GM21576 (cell line): ENCODE results near the gene NFX1.

ENCODE experiments used
- ATAC-seq: cut with Tn5 transposase; IDR thresholded peaks from one replicate; pipeline ENCODE4 v1.9.1; 2021; ENCODE audit warnings: mild to moderate bottlenecking, moderate library complexity; ENCODE audit not compliant: unreplicated experiment

Gene NFX1

GRCh38 chr9:33415501-33416038 is 125.3 kb downstream of the NFX1 start:
- peak; percentile 60 for ATAC-seq

DNA sequence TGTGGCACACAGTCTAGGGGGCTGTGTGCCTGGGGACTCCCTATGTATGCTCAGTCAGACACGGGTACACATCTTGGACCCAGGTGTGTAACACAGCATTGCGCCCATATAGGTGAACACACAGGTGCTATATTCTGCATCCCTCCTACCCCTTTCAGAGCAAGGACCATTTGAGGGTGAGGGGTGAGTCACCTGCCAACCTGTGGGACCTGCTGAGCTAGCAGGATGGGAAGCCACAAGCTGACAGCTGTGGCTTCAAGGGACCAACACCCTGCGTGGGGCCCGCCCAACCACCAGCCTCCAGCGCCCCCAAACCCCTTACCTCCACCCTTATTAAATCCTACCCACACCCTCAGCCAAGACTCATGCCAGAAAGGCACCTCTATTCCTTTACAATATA is 126.7 kb downstream of the NFX1 start:
- ATAC-seq = no peak

DNA sequence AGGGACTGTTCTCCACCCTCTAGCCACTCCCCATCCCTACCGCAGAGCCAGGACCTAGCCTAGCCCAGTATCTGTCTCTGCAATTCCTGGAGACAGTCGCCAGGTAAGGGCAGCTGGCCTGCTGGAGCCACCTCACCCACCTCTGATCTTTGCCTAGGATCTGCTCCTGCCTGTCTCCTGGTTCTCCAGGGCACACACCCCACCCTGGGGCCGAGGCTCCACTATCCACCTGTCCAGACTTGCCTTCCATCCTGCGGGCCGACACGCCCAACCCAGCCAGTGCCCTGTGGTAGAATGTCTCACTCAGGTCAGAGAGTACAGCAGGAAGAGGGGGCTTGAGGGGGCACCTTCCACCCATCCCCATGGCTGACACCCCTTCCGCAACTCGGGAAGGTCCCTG is 127.8 kb downstream of the NFX1 start:
- no peak for ATAC-seq

DNA sequence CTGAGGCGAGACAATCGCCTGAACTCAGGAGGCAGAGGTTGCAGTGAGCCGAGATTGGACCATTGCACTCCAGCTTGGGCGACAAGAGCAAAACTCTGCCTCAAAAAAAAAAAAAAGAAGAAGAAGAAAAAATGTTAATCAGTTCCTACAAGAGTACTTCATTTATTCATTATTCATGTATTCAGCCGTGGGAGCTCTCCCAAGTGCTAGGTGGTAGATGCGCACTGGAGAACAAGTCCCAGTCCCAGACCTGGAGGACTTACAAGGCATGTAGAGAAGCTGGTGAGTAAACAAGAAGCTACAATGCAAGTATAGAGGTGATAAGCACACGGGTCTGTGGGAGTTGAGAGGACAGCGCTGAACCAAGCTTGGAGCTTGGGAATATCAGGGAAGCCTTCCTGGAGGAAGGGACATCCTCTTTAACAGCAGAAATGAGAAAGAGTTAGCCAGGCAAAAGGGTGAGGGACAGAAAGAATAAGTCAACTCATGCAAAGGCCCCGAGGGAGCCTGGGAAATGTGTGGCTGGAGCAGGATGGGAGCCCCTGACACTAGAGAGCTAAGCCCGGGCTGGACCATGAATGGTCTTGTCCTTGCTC is 129.5 kb downstream of the NFX1 start:
- ATAC-seq = no peak
